ENCODE measurements around the gene NBEAL1.
"Not testable (repeated sequence)": the region's sequence is repeated elsewhere in the genome, so short reads cannot be mapped to it uniquely, and the experiment has no call there.

NBEAL1 gene

DNA sequence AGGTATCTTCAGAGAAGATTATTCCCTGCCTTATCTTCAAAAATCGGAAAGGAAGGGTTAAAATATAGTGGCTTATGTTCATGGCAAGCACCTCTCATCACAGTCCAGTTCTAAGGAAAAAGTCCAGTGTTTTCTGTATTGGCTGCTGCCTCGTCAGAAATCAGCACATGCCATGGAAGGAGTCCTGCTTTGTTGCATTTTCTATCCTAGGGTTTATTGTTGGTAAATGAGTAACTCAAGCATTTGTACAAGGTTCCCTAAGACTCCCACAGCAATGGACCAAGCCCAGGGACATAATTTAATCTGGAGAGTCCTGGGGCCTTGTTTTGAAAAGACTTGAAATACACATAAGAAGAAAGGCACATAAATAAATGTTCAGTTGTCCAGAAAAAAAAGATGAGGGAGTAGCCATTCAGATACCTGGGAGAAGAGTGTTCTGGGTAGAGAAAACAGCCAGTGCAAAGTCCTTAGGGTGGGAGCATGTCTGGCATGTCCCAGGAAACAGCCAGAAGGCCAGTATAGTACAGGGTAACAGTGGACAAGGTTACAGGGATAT lies 26.4 kb downstream of the NBEAL1 start:
- DNase-seq = no peak

DNA sequence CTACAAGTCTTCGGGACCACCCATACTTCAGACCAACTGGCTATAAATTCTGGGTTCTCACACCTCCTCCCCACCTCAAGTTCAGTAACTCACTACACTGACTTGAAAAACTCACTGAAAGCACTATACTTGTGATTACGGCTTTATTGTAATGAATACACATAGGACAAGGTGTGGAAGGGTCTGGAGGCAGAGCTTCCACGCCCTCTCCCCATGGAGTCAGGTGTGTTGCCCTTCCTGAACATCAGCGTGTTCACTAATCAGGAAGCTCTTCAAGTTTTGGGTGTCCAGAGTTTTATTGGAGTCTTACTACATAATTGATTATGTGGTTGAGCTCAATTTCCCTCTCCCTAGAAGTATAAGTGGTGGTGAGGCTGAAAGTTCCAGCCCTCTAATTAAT lies 27.5 kb downstream of the NBEAL1 start:
- no peak for DNase-seq

DNA sequence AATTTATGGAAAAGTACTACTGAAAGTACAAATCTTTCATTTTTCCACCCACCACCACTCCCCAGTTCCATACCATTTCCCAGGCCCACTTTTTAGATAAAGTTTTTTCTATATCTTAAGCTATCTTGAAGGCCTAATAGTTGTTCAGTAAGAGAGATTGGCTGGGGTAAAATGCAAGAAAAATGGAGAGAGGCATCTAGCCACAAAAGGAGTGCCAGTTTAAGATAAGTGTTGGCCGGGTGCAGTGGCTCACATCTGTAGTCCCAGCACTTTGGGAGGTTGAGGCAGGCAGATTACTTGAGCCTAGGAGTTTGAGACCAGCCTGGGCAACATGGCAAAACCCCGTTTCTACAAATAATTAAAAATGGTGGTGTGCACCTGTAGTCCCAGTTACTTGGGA lies 28.6 kb downstream of the NBEAL1 start:
- DNase-seq = no peak

DNA sequence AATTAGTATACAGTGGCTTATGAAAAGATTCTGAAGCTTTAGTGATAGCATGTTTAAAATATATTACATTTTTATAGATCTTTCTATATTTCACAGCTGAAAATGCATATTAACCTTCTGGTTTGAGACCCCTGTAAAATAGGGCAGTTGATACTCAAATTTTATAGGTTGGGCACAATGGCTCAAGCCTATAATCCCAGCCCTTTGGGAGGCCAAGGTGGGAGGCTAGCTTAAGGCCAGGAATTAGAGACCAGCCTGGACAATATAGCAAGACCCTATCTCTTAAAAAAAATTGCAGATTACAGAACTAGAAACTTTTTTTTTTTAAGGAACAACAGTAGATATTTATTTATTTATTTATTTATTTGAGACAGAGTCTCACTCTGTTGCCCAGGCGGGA lies 31.2 kb downstream of the NBEAL1 start:
- no peak for DNase-seq

DNA sequence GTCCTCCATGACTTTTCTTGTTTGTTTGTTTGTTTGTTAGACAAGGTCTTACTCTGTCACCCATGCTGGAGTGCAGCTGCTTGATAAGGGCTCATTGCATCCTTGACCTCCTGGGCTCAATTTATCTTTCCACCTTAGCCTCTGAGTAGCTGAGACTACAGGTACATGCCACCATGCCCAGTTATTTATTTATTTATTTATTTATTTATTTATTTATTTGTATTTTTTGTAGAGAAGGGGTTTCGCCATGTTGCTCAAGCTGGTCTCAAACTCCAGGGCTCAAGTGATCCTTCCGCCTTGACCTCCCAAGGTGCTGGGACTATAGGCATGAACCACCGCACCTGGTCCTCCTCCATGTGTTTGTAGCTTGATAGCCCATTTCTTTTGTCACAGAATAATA lies 37.9 kb downstream of the NBEAL1 start:
- no peak for DNase-seq

DNA sequence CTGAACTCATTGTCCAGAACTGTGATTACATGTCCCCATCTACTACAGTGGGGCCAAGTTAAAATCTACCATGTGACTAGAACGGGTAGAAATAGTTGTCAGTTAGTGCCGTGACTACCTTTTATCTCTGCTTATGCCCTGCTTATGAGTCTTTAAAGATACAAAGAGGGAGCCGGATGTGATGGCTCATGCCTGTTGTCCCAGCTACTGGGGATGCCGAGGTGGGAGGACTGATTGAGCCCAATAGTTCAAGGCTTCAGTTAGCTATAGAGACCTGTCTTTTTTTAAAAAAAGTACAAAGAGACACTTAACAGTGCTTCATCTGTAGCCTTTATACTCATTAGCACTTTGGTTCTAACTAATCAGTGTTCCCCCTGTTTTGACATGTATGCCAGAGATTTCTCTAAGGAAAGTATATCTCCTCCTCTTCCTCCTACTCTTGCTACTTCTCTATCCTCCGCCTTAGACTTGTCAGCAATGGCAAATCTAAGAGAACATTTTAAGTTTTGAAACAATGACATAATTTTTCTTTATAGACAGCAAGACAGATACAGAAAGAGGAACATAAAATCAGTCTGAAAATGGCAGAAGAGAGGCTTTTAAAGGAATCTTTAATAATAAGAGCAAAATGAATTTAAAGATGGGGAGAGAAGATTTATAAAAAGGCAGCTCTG lies 45.0 kb downstream of the NBEAL1 start:
- DNase-seq = no peak

DNA sequence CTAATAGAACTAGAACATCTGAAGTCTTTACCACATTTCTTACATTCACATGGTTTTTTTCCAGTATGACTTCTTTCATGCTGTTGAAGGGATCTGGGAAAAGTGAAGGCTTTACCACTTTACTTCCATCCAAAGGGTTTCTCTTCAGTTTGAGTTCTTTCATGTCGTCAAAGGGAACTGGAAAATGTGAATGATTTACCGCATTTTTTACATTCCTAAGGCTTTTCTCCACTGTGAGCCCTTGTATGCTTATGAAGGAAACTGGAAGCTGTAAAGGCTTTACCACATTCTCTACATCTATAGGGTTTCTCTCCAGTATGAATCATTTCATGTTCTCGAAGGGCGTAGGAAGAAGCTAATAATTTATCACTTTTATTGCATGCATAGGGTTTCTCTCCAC lies 46.7 kb downstream of the NBEAL1 start:
- DNase-seq = no peak

DNA sequence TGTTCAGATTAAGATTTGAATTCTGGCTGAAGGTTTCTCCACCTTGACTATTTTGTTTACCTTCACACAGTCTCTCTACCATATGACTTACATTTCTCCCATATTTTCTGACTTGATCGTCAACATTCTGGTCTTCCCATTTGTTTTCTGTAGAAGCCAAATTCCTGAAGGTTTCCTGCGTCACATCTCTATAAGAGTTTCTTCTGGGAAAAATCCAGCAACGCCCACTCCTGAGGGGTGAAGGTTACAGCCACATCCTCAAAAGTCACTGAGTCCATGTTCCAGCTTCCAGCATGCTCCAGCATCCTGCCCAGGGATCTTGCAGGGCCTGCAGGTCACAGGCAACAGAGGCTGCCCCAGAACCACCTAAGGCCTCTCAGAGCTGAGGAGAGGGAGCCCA lies 47.5 kb downstream of the NBEAL1 start:
- no peak for DNase-seq

DNA sequence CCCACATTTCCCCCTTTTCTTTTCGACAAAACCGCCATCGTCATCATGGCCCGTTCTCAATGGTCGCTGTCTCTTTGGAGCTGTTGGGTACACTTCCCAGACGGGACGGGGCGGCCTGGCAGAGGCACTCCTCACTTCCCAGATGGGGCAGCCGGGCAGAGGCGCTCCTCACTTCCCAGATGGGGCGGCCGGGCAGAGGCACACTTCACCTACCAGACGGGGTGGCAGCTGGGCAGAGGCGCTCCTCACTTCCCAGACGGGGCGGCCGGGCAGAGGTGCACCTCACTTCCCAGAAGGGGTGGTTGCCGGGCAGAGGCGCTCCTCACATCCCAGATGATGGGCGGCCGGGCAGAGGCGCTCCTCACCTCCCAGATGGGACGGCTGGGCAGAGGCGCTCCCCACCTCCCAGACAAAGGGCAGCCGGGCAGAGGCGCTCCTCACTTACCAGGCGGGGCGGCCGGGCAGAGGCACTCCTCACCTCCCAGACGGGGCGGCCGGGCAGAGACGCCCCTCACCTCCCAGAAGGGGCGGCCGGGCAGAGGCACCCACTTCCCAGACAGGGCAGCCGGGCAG lies 51.9 kb downstream of the NBEAL1 start:
- not testable (repeated sequence) for DNase-seq

DNA sequence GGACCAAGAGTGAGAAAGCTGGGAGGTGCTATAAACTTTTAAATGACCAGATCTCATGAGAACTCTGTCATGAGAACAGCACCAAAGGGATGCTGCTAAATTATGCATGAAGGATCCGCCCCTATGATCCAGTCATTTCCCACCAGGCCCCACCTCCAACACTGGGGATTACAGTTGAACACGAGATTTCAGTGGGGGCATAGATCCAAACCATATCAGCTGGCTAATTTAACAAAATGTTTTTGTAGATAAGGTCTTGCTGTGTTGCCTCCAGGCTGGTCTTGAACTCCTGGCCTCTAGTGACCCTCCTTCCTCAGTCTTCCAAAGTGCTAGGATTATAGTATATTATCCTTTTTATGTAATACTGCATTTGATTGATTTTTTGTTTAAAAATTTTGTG lies 56.0 kb downstream of the NBEAL1 start:
- no peak for DNase-seq

DNA sequence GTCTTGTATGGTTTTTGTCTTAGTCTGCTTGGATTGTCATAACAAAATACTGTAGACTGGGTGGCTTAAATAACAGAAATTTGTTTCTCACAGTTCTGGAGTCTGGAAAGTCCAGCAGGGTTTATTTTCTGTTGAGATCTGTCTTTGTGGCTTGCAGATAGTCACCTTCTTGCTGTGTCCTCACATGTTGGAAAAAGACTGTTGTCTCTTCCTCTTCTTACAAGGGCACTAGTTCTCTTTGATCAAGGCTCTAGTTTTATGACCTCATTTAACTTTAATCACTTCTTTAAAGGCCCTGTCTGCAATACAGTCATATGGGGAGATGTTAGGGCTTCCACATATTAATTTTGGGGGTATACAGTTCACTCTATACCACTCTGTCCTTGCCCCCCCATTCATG lies 56.5 kb downstream of the NBEAL1 start:
- no peak for DNase-seq

DNA sequence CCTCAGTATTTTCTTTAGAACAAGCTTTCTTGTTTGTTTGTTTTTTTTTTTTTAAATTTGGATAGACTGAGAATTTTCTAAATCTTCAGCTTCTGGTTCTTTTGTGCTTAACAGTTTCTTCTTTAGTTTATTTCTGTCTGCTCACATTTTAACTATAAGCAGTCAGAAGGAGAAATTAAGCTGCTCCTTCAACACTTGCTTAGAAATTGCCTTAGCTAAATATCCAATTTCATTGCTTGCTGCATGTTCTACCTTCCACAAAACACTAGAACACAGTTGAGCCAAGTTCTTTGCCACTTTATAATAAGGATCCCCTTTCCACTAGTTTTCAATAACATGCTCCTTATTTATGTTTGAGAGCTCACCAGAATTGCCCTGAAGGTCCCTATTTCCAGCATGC lies 57.7 kb downstream of the NBEAL1 start:
- no peak for DNase-seq

DNA sequence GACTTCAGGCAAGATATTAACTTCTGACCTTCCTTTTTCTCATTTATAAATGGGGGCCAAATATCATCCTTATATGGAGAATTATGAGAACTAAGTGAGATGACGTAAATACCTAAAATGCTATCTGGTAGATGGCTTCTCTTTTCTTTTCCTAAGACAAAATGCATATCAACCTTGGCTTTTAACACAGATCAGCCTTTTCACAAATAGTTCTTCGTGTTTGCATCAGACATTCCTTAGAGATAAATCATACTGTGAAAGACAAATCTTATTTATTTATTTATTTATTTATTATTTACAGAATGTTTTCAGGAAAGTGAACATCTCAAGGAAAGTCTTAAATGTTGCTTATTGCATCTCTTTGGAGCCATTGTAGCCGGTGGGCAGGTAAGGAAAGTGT lies 62.8 kb downstream of the NBEAL1 start:
- no peak for DNase-seq

DNA sequence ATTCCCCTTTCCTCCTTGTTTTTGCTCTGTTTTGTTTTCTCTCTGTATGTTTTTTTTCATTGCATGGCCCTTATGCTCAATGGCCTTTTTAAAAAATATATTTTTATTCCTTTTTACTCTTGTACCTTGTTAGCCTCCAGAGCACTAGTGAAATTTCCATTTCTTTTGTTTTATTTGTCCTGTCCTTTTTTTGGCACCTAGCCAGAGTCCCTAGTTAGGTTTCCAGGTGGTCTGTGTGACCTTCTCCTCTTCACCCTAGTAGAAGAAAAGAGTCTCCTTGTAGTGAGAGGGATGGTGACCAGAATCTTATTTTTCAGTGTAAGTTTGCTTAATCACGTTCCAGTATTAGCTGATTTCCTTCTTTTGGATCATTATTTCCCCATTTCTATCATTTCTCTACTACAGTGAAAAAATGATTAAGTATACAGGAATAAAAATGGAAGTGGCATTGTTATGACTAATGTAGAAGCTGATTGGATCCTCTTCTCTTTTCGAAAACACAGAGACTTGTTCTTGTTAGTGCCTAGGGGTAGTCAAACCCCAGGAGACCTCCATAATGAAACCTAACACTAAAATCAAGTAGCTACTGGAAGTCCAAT lies 65.9 kb downstream of the NBEAL1 start:
- no peak for DNase-seq

DNA sequence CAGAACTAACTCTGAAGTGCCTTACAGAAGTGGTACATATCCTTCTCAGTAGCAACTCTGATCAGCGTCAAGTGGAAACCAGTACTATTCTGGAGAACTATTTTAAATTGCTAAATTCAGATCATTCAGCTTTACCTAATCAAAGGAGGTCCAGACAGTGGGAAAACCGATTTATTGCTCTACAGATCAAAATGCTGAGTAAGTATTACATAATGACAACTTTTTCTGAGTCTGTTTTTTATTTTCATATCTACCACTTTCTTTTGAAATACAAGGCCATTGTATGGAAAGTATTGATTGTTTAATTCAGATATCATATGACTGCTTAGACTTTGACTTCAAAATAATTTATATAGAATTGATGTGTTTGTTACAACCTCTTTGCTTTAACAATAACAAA lies 68.7 kb downstream of the NBEAL1 start:
- DNase-seq = no peak

DNA sequence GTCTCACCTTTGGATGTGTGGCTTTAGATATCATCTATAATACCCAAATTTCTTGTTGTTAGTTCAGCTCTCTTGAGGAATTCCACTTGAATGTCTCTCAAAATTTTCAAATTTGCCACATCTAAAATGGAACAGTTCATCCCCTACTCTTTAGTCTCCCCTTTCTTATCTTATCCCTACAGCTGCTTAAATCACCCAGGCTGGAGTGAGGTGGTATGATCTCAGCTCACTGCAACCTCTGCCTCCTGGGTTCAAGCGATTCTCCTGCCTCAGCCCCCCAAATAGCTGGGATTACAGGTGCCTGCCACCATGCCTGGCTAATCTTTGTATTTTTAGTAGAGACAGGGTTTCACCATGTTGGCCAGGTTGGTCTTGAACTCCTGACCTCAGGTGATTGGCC lies 71.7 kb downstream of the NBEAL1 start:
- DNase-seq = not testable (repeated sequence)

DNA sequence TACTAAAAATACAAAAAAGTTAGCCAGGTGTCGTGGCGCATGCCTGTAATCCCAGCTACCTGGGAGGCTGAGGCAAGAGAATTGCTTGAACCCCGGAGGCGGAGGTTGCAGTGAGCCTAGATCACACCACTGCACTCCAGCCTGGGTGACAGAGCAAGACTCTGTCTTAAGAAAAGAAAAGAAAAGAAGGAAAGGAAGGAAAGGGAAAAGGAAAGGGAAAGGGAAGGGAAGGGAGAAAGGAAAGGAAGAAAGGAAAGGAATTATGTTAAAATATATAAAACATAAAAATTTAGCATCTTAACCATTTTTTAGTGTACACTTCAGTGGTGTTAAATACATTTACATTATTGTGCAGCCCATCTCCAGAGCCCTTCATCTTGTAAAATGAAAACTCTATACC lies 76.0 kb downstream of the NBEAL1 start:
- DNase-seq = not testable (repeated sequence)

DNA sequence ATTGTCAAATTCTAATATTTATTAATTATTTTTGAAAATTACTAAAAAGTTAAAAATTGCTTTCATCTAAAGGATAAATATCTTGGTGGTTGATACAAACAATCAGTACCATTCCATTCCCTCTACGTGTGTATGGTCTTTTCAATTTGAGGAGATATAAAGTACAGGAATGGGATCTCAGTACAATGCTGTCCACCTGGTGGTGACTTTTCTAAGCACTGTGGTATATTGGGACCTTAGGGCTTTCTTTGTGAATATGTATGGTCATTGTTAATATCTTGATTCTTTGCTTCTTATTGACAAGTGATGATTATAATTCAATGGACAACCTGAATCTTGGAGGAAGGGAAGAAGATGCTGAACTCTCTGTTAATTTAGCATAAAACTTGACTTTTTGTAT lies 83.1 kb downstream of the NBEAL1 start:
- no peak for DNase-seq

DNA sequence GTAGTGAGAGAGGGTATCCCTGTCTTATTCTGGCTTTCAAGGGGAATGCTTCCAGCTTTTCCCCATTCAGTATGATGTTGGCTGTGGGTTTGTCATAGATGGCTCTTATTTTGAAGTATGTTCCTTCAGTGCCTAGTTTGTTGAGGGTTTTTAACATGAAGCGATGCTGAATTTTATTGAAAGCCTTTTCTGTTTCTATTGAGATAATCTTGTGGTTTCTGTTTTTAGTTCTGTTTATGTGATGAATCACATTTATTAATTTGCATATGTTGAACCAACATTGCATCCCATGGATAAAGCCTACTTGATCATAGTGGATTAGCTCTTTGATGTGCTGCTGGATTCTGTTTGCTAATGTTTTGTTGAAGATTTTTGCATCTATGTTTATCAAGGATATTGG lies 87.7 kb downstream of the NBEAL1 start:
- DNase-seq = not testable (repeated sequence)

DNA sequence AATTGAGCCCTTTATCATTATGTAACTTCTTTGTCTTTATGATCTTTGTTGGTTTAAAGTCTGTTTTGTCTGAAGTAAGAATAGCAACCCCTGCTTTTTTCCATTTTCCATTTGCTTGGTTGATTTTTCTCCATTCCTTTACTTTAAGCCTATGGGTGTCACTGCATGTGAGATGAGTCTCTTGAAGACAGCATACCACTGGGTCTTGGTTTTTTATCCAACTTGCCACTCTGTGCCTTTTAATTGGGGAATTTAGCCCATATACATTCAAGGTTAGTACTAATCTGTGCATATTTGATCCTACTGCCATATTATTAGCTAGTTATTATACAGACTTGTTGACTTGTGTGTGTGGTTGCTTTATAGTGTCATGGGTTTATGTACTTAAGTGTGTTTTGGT lies 89.6 kb downstream of the NBEAL1 start:
- DNase-seq = no peak

DNA sequence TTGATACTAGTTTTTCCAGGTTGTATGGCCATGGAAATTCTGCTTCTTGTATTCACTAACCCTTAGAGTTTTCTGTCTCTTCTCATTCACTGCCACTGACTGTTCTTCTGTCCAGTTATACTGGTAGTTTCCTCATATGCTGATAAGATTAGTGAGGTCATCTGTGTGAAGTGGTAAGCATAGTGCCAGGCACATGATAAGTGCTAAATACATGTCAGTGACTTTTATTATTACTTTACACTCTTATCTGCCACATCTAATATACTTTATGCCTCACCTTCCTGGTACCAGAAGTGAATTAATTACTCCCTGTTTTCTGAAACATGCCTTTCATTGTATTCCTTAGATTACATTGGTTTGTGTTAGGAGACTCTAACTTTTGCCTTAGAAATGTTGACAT lies 91.3 kb downstream of the NBEAL1 start:
- DNase-seq = no peak

DNA sequence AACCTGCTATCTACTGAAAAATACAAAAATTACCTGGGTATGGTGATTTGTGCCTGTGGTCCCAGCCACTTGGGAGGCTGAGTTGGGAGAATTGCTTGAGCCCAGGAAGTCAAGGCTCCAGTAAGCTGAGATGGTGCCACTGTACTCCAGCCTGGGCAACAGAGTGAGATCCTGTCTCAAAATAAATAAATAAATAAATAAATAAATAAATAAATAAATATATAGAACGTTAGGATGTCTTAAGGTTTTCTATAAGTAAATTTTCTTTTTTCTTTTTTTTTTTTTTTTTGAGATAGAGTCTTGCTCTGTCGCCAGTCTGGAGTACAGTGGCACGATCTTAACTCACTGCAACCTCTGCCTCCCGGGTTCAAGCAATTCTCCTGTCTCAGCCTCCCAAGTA lies 95.8 kb downstream of the NBEAL1 start:
- DNase-seq = not testable (repeated sequence)

DNA sequence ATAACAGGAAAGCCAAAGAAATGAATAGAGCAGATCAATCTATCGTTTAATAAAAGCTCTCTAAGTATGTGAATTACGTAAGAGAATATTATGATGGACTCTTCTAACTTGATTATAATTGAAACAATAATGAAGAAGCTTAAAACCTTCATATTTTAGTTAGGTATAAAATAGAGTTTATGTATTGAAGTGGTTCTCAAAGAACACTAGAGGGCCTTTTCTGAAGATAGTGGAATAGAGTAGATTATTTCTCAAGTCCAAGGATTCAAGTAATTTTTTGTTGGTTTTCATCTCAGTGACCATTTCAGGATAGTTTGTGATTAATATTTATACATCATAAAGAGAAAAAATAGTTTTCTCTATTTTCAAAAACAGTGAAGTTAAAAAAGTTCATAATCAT lies 97.7 kb downstream of the NBEAL1 start:
- no peak for DNase-seq

DNA sequence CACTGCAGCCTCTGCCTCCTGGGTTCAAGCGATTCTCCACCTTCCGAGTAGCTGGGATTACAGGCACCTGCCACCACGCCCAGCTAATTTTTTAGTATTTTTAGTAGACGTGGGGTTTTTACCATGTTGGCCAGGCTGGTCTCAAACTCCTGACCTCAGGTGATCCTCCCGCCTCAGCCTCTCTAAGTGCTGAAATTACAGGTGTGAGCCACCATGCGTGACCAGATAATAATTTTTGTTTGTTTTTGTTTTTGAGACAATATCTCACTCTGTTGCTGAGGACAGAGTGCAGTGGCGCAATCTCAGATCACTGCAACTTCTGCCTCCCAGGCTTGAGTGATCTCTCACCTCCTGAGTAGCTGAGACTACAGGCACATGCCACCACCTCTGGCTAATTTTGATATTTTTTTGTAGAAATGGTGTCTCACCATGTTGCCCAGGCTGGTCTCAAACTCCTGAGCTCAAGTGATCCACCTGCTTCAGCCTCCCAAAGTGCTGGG lies 100.6 kb downstream of the NBEAL1 start:
- not testable (repeated sequence) for DNase-seq
